ENCODE data around the gene ARHGAP22. TPM values are rescaled to one million over a fixed set of nuclear protein-coding genes. Genes with fewer than 3 reads are reported as not detected.

The ARHGAP22 gene
- polyA plus RNA-seq, 1 experiment: 7.2 TPM

DNA sequence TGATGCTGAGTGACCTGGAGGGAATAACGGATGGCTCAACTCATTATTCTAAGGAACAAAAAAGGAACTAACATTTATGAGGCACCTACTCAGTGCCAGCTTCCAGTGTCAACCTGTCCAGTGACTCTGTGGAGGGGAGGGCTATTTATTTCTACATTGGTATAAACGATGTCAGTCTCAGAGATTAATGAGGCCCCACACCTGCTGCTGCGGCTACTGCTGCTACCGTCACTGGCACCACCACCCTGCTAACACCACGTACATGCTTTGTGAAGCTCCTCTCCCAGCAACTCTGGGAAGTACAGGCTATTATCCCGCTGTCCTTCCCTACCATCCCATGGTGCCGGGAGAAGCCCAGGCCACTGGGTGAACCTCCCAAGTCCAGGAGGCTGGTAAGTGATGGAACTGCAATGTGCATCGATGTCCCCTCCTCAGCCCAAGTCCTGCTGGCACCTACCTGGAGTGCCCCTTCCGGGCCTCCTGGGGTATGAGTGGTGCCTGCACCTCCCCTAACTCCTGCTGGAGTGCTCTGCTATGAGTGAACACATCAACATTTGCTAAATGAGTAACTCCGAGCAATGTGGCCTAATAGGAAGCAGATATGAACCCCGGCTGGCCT is 101.5 kb downstream of the ARHGAP22 start:
- no peak for DNase-seq (ENCODE audit: low read depth)
- H3K27me3 ChIP-seq (ENCODE audit: control insufficient read depth, insufficient read depth, low read length): no peaks in the 10 kb centered on the region
- H3K4me3 ChIP-seq (ENCODE audit: low read depth, low read length): no peak overlapping the region
- ChIA-PET POLR2A (no interaction called here), CTCF (interaction anchor here (1.1 to 4.4 kb wide), 4 partner anchors 17 to 153 kb away, joined by 3 to 38 read pairs (median 4); no protein-coding TSS in a partner anchor)
- TF ChIP-seq, protein P1, sequence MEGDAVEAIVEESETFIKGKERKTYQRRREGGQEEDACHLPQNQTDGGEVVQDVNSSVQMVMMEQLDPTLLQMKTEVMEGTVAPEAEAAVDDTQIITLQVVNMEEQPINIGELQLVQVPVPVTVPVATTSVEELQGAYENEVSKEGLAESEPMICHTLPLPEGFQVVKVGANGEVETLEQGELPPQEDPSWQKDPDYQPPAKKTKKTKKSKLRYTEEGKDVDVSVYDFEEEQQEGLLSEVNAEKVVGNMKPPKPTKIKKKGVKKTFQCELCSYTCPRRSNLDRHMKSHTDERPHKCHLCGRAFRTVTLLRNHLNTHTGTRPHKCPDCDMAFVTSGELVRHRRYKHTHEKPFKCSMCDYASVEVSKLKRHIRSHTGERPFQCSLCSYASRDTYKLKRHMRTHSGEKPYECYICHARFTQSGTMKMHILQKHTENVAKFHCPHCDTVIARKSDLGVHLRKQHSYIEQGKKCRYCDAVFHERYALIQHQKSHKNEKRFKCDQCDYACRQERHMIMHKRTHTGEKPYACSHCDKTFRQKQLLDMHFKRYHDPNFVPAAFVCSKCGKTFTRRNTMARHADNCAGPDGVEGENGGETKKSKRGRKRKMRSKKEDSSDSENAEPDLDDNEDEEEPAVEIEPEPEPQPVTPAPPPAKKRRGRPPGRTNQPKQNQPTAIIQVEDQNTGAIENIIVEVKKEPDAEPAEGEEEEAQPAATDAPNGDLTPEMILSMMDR (IDR thresholded peaks at IDR 0.05; ENCODE audit: insufficient read depth, low read depth, low read length): no peak
- no peaks in the 10 kb centered on the region for H3K36me3 ChIP-seq (ENCODE audit: control insufficient read depth, insufficient read depth, low read length)

DNA sequence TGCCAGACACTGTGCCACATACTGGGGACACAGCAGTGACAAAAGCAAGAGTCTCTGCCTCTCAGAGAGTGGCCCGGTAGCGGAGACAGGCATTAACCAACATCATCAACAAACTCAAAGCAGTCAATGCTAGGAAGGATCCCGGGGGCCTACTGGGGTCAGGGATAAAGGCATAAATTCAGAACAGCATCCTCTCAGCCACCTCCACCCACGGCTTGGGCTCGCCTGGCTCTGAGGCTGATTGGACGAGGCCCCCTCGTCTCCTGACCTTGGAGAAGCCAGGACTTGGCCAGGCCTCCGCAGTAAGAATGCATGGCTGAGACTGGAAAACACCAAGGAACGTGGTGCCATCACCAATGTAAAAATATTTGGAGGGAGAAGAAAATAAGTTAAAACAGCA is 102.1 kb downstream of the ARHGAP22 start:
- H3K36me3 ChIP-seq (ENCODE audit: control insufficient read depth, insufficient read depth, low read length): no peaks in the 10 kb centered on the region
- TF ChIP-seq, protein P1 (IDR thresholded peaks at IDR 0.05; ENCODE audit: insufficient read depth, low read depth, low read length): no peak
- no peak for DNase-seq (ENCODE audit: low read depth)
- ChIA-PET POLR2A (no interaction called here), CTCF (interaction anchor here (1.0 to 4.4 kb wide), 4 partner anchors 22 to 155 kb away, joined by 3 to 38 read pairs (median 4); no protein-coding TSS in a partner anchor)
- H3K4me3 ChIP-seq (ENCODE audit: low read depth, low read length): no peak overlapping the region
- no peaks in the 10 kb centered on the region for H3K27me3 ChIP-seq (ENCODE audit: control insufficient read depth, insufficient read depth, low read length)

DNA sequence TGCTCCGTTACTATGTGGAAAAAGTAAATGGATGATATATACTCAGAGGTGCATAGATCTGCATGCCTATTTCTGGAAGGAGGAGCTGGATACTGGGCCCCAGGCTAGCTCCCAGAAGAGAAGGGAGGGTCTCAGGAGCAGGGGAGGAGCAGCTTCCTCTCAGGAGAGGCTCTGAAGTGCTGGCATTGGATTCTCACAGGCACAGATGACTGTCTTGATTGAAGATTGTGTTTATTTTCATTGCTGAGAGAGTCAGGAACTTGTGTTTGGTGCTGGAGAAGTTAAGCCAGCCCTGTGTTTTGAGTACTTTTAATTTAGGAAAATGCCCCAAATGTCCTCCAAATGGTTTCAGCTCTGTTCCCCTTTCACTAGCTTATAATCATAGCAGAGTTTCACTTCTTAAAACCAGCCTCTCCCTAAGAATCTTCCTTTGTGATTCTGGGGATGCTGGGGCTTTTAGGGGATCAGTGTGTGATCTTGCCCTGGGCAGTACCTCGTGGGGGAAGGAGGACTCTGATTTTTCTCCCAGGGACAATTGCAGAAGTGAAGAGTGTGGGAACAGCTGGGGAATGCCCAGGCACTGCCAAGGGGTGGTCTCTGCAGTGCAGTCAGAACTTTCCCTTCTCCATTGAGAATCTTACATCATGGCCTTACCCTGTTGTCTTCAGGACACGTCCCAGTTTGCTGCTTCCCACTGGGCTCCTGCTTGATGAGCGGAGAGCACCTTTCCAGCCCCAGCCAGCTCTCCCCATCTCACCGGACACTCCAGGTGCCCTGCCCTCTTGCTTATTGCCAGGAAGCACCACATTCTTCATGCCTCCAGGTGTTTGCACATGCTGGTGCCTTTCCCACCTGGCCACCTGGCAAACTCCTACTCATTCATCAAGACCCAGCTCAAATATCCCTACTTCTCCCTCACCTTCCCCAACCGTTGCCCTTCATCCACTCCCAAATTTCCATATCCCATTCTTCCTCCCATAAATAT is 102.8 kb downstream of the ARHGAP22 start:
- Histone ChIP-seq H3K27me3 (ENCODE audit: control insufficient read depth, insufficient read depth, low read length) (no peaks in the 10 kb centered on the region), H3K36me3 (ENCODE audit: control insufficient read depth, insufficient read depth, low read length) (no peaks in the 10 kb centered on the region), H3K4me3 (ENCODE audit: low read depth, low read length) (no peak overlapping the region)
- TF ChIP-seq, protein P1 (IDR thresholded peaks at IDR 0.05; ENCODE audit: insufficient read depth, low read depth, low read length): no peak
- ChIA-PET POLR2A (no interaction called here), CTCF (interaction anchor here (1.0 to 1.4 kb wide), 3 partner anchors 21 to 156 kb away, joined by 3 to 4 read pairs (median 3); no protein-coding TSS in a partner anchor)
- no peak for DNase-seq (ENCODE audit: low read depth)

DNA sequence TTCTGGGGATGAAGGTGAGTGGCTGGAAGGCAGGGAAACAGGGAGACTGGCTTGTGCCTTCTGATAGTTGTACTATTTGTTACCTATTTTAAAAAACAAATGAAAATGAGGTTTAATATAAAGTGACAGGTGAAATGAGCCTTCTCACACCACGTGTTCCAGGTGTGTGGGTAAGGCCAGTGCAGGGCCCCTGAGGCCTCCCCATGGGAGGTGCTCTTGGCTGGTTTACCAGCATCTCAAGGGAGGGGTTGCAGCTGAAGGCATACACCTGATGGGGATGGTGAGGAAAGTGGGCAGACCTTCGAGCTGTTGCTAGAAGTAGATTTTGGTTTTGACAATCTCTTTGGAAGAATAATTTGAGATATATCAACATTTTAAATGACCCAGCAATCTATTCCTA is 103.6 kb downstream of the ARHGAP22 start:
- POLR2A ChIA-PET: no interaction called here
- CTCF ChIA-PET: interaction anchor here (1.3 to 1.4 kb wide), 2 partner anchors 20 to 22 kb away, joined by 3 to 4 read pairs; no protein-coding TSS in a partner anchor
- TF ChIP-seq, protein P1 (IDR thresholded peaks at IDR 0.05; ENCODE audit: insufficient read depth, low read depth, low read length): no peak
- H3K36me3 ChIP-seq (ENCODE audit: control insufficient read depth, insufficient read depth, low read length): no peaks in the 10 kb centered on the region
- no peak for DNase-seq (ENCODE audit: low read depth)
- H3K4me3 ChIP-seq (ENCODE audit: low read depth, low read length): no peak overlapping the region
- no peaks in the 10 kb centered on the region for H3K27me3 ChIP-seq (ENCODE audit: control insufficient read depth, insufficient read depth, low read length)

DNA sequence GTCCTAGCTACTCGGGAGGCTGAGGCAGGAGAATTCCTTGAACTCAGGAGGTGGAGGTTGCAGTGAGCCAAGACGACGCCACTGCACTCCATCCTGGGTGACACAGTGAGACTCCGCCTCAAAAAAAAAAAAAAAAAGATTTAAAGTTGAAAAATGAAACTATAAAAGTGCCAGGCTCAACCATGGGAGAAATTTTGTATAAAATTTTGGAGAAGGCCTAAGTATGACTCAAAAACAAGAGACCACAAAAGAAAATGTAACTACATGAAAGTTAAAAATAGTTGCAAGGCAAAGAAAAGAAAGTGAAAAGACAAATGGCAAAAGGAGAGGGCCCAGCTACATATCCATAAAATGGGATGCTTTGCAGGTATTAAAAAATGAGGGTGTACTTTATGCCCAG is 104.1 kb downstream of the ARHGAP22 start:
- Histone ChIP-seq H3K36me3 (ENCODE audit: control insufficient read depth, insufficient read depth, low read length) (no peaks in the 10 kb centered on the region), H3K4me3 (ENCODE audit: low read depth, low read length) (no peak overlapping the region), H3K27me3 (ENCODE audit: control insufficient read depth, insufficient read depth, low read length) (no peaks in the 10 kb centered on the region)
- CTCF ChIA-PET: interaction anchor here (1.3 kb wide), 1 partner anchor 20 kb away, joined by 3 read pairs; no protein-coding TSS in a partner anchor
- DNase-seq (ENCODE audit: low read depth): no peak
- POLR2A ChIA-PET: no interaction called here
- TF ChIP-seq, protein P1 (IDR thresholded peaks at IDR 0.05; ENCODE audit: insufficient read depth, low read depth, low read length): no peak

All from BJ (cell line).